Neutrophil (primary cell): ENCODE measurements around the gene THRSP.

Experiments used
- H3K27ac ChIP-seq: fragments of 200-600 bp; sonication (generic); 2 replicates; pipeline ENCODE4 v1.5.1; 2016; ENCODE audit warnings: mild to moderate bottlenecking, moderate library complexity
- H3K27me3 ChIP-seq: fragments of 200-600 bp; sonication (generic); 2 replicates; pipeline ENCODE4 v1.6.0; 2016; ENCODE audit warnings: mild to moderate bottlenecking
- H3K36me3 ChIP-seq: fragments of 200-600 bp; sonication (generic); 2 replicates; pipeline ENCODE4 v1.5.1; 2017
- H3K4me1 ChIP-seq, 2 experiments: fragments of 200-600 bp in 1 of 2; sonication (generic) in 1 of 2; 1 replicate in 1 of 2; 2 replicates in 1 of 2; pipeline versions ENCODE4 v1.5.1 to v1.6.1; 2013 to 2016; ENCODE audit warnings: low read depth in 1 of 2, low read length in 1 of 2, mild to moderate bottlenecking in 1 of 2, moderate library complexity in 1 of 2; ENCODE audit not compliant: control insufficient read depth in 1 of 2, insufficient read depth in 1 of 2
- H3K4me3 ChIP-seq, 2 experiments: fragments of 200-600 bp in 1 of 2; sonication (generic) in 1 of 2; 1 replicate in 1 of 2; 2 replicates in 1 of 2; pipeline ENCODE4 v1.5.1; 2013 to 2016; ENCODE audit warnings: low read depth in 1 of 2, low read length in 1 of 2, mild to moderate bottlenecking in 1 of 2, moderate library complexity in 1 of 2
- H3K9me3 ChIP-seq: fragments of 200-600 bp; sonication (generic); 2 replicates; pipeline ENCODE4 v1.5.1; 2016
- TF ChIP-seq, protein P1 (sequence below): fragments of 200-600 bp; sonication (generic); IDR thresholded peaks from 2 replicates; pipeline ENCODE4 v1.5.1; 2016; ENCODE audit warnings: antibody characterized with exemption

Gene THRSP

DNA sequence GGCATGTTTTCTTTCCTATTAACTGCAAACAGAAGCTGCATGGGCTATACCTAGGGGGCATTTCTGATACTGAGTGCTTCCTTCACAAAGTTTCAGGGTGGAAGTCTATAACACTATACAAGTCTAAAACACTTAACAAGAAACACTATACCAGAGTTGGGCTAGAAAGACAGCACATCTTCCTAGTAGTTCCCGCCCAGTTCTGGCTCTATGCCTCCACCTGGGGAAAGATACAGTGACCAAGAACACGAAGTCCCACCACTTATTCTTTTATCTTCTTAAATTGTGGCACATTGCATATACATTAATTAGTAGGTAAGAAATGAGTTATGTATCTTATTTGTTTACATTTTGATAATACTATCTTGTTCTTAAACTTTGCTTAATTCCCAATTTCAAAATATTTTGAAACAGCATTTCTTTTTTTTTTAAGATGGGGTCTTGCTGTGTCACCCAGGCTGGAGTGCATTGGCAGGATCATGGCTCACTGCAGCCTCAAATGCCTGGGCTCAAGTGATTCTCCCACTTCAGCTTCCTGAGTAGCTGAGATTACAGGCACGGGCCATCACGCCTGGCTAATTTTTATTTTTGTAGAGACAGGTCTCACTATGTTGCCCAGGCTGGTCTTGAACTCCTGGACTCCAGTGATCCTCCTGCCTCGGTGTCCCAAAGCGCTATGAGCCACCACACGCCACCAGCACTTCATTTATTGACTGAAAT lies 34.2 kb downstream of the THRSP start:
- no peaks in the 10 kb centered on the region for H3K9me3 ChIP-seq
- no peaks in the 10 kb centered on the region for H3K4me1 ChIP-seq
- no peak overlapping the region for H3K27ac ChIP-seq
- peaks cover 4% of the 10 kb centered on the region for H3K36me3 ChIP-seq
- TF ChIP-seq, protein P1, sequence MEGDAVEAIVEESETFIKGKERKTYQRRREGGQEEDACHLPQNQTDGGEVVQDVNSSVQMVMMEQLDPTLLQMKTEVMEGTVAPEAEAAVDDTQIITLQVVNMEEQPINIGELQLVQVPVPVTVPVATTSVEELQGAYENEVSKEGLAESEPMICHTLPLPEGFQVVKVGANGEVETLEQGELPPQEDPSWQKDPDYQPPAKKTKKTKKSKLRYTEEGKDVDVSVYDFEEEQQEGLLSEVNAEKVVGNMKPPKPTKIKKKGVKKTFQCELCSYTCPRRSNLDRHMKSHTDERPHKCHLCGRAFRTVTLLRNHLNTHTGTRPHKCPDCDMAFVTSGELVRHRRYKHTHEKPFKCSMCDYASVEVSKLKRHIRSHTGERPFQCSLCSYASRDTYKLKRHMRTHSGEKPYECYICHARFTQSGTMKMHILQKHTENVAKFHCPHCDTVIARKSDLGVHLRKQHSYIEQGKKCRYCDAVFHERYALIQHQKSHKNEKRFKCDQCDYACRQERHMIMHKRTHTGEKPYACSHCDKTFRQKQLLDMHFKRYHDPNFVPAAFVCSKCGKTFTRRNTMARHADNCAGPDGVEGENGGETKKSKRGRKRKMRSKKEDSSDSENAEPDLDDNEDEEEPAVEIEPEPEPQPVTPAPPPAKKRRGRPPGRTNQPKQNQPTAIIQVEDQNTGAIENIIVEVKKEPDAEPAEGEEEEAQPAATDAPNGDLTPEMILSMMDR, result no peak
- no peaks in the 10 kb centered on the region for H3K27me3 ChIP-seq
- no peak overlapping the region for H3K4me3 ChIP-seq

DNA sequence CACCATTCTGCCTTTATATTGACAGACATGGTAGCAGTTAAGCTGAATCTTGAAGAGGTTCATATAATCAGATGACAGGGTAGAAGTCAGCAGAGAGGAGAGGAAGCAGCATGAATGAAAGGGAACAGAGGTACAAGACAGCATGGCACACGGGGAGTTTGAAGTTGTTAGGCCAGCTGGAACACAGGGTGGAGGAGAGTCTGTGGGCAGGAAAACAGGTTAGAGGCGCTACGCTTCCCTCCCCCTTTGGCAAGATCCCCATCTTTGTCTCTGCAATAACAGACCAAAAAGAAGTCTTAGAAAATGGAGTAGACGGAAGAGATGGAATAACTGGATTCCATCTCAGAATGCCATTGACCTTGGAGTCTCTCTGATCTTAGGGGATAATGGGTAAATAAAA lies 36.0 kb downstream of the THRSP start:
- Histone ChIP-seq H3K36me3 (peaks cover 4% of the 10 kb centered on the region), H3K9me3 (no peaks in the 10 kb centered on the region), H3K27me3 (no peaks in the 10 kb centered on the region), H3K4me1 (no peaks in the 10 kb centered on the region), H3K27ac (no peak overlapping the region), H3K4me3 (no peak overlapping the region)
- TF ChIP-seq, protein P1, result no peak

DNA sequence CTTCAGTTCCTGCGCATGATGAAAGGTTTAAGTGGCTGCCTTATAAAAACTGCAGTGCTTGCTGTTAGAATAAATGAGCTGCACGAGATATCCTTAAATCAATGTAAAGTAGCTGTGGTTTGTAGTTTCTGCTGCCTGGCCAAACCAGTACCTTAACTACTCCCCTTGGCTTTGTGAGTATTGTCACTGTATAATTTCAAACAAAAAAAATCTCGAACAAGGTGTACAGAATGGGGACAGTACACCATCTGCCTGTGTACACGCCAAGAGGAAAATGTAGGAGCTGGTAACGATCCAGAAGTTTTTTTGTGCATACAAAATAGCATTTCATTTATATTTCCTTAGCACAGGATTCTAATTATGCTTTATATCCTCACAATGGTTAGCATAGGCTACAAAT lies 36.6 kb downstream of the THRSP start:
- Histone ChIP-seq H3K36me3 (peaks cover 4% of the 10 kb centered on the region), H3K4me1 (no peaks in the 10 kb centered on the region), H3K9me3 (no peaks in the 10 kb centered on the region), H3K4me3 (no peak overlapping the region), H3K27ac (no peak overlapping the region), H3K27me3 (no peaks in the 10 kb centered on the region)
- TF ChIP-seq, protein P1, result no peak

DNA sequence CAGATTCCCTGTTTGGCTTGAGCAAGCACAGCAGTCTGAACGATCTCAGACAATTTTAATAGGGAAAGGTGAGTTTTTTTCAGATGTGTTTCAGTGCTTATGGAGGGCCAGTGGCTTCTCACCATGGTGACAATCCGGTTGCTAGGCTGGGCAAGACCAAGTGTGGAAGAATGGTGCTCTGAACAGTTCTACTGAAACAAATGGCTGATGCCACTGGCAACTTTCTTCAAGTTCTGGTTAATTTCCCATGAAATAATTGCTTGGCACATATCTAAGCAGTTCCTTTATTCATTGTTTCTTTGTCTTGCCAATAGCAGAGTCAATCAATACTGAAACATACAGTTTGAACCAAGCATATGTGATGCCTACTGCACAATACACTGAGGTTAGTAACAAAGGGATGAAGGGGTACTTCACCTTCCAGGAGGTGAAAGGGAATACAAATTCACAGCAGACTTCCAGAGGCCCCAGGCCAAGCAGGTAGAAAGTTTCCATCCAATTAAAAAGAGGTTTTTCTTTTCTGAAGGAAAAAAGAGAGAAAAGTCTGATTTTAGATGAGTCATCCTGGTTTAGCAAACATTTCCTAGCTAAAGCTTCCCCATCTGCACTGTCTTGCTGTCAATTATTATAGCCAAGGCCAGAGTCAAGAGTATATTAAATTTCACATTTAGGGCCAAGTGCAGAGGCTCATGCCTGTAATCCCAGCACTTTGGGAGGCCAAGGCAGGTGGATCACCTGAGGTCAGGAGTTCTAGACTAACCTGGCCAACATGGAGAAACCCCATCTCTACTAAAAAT lies 37.2 kb downstream of the THRSP start:
- no peaks in the 10 kb centered on the region for H3K4me1 ChIP-seq
- TF ChIP-seq, protein P1, result no peak
- H3K4me3 ChIP-seq, result no peak overlapping the region
- no peaks in the 10 kb centered on the region for H3K27me3 ChIP-seq
- H3K36me3 ChIP-seq, result peaks cover 4% of the 10 kb centered on the region
- no peaks in the 10 kb centered on the region for H3K9me3 ChIP-seq
- no peak overlapping the region for H3K27ac ChIP-seq

DNA sequence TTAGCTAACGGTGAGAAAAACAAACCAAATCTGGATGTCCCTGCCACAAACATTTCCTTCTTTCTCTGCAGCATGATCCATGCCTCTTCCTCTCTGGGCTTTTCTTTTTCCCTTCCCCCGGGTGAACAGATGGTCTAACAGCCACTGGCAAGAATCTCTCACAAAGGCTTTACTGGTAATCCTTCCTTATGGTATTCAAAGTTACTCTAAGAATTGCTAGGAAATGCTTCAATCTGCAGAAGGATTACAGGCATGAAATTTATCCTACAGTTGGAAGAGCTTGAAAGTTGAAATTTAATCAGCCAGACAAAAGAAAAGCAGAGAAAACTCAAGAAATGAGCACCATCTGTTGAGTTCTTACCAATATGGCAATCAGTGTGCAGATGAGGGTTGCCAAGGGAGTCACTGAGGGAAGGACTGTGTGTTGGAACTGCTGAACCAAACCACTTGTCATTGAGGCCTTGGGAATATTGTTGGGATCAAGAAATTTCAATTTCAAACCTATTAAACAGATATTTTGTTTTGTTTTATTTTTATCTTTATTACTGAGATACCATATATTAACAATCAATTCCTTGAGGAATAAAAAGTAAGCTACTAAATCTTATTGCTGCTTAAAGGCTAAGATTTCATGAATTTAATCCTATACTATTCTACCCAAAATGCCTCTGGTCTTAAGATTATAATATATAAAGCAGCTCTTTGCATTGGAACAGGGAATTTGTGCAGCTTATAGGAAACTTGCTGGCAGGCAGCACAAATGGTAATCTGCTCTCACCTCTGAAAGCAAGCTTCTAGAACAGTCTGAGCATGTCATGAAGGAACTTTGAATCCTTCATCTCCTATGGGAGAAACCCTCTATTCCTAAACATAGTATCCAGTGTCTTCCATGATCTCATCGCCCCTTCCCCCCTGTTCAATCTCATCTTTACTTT lies 45.7 kb downstream of the THRSP start:
- Histone ChIP-seq H3K27me3 (no peaks in the 10 kb centered on the region), H3K27ac (no peak overlapping the region), H3K36me3 (peaks cover 27% of the 10 kb centered on the region), H3K4me1 (no peaks in the 10 kb centered on the region), H3K9me3 (no peaks in the 10 kb centered on the region), H3K4me3 (no peak overlapping the region)
- TF ChIP-seq, protein P1, result no peak
